ENCODE measurements around the gene COX19.

COX19 gene, protein sequence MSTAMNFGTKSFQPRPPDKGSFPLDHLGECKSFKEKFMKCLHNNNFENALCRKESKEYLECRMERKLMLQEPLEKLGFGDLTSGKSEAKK

DNA sequence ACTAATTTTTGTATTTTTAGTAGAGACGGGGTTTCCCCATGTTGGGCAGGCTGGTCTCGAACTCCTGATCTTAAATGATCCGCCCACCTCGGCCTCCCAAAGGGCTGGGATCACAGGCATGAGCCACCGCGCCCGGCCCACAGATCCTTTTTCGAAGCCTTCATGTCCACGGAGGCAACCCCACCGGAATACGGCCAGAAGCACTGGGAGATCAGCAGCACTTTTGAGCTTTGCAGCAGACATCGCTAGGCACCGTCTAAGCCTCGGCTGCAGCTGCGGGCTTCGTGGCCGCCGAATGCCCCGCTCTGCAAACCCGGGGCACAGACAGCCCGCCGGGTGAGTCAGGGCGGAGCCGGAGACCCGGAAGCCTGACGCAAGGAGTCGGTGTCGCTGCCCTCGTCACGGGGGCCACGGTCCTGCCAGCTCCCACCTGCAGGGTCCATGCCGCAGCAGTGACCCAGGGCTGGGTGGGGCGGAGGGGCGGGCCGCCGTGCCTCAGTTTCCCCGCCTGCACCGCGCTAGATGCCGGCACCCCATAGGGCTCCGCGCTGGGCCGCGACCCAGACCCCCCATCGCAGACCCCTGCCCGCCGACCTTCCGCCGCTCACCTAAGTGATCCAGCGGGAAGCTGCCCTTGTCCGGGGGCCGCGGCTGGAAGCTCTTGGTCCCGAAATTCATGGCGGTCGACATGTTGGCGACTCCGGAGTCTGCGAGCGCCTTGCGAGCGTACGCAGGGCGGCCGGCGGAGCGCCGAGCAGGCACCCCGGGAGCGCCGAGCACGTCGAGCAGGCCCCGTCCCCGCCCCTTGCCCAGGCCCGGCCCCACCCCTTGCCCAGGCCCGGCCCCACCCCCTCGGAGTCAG lies at the start of gene COX19:
Gene COX19, minus strand, starts transcription at position 730 of the 862 bp plus-strand sequence. Its CDS starts 40 bp downstream, at position 690.
- peak; percentile 85 for DNase-seq (ENCODE audit: low spot score)

DNA sequence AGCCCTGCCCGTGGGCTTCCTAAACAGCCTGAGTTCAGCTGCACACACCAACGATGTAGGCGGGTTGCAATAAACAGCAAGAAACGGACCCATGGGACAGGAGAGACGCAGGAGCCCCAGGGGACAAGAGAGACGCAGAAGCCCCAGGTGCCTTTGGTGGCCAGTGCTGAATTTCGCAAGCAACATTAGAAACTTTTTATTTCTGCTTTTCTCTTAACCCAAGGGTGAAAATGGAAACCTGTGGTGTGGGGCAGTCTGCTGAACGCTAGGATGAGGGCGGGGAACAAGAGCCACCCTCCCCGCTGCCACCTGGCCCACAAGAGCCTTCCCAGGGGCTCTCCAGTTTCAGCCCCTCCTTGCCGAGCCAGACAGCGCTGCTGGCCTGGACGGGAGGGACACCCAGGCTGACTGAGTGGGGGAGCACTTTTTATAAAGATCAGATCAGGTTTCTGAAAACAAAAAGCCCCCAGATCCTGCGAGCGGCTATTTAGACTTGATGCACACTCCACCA lies 49.0 kb upstream of the COX19 start:
- DNase-seq (ENCODE audit: low spot score): no peak

DNA sequence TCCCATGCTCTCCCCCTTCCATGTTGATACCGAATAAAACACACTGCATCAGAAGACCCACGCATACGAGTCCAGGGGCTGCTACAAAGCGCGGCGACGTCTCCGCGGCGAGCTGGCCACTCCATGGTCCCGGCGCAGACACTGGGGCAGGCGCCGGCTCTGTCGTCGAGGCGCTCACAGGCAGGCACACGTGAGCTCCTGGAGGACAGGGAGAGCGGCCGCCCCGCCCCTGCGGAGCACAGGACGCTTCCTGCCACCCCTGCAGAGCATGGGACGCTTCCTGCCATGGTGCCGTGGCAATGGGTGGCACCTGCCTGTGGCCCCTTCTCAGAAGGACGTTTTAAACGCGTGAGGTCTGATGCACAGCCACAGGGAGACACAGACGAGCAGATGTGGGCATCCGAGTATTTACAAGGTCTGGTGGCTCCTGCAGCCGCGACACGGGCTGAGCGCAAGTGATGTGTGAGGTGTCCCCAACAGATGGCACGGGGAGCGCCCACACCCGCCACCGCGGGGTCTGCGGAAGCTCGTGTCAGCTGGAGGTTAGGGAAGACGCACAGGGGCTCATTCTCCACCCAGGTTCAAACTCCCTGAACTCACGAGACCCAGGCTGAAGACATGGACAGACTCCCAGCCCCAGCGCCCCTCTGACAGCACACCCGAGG lies 47.6 kb upstream of the COX19 start:
- no peak for DNase-seq (ENCODE audit: low spot score)

- no peak for DNase-seq (ENCODE audit: low spot score)
These were observed 47.0 kb upstream of the COX19 start for GRCh38 chr7:1022356-1022755.

GRCh38 chr7:1021931-1022330 lies 46.6 kb upstream of the COX19 start:
- DNase-seq (ENCODE audit: low spot score): no peak

- no peak for DNase-seq (ENCODE audit: low spot score)
These were observed 46.0 kb upstream of the COX19 start for GRCh38 chr7:1021366-1021765.

DNA sequence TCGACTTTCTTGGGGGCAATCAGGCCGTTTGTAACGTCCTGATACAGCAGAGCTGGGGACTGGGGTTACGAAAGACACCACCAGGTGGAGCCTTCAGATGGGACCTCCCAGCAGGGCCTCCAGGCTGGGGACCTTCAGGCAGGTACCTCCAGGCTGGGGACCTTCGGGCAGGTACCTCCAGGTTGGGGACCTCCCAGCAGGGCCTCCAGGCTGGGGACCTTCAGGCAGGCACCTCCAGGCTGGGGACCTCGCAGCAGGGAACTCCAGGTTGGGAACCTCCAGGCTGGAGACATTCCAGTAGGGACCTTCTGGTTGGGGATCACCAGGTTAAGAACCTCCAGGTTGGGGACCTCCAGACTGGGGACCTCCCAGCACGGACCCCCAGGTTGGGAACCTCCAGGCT lies 45.5 kb upstream of the COX19 start:
- peak; percentile 65 for DNase-seq (ENCODE audit: low spot score)

DNA sequence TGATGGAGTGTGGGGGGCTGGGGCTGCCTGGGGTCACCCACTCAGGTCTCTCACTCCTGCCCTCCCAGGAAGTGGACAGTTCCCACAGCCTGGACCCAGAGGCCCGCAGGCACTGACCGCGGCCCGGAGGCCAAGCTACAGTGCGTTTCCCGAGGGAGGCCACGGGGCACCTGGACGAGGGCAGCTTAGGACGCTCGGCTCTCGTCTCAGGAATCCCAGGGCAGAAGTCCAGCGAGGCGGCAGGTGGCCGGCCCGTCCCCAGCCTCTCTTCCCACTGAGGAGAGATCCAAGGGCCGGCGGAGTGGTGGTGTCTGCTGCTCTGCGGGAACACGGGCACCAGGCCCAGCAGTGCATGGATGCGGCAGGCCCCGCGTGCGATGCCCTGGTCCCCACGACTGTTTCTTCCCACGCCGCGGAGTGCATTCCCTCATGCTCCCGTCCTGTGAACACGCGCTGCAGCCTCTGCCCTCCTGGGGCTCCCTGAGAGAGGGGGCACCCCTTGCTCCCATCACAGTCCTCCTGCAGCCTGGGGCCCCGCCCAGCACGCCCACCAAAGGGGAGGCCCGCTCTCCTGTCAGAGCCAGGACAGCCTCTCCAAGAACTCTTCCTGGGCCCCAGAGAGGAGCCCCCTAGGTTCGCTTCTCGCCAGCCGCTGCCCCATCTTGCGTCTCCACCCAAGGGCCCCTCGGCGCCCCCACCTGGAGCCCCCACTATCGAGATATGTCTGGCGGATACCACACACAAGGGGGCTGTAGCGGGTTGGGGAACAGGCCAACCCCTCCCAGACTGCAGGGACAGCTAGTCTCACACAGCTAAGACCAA lies 44.7 kb upstream of the COX19 start:
- no peak for DNase-seq (ENCODE audit: low spot score)

- DNase-seq (ENCODE audit: low spot score): no peak
These were observed 44.0 kb upstream of the COX19 start for GRCh38 chr7:1019255-1019785.

DNA sequence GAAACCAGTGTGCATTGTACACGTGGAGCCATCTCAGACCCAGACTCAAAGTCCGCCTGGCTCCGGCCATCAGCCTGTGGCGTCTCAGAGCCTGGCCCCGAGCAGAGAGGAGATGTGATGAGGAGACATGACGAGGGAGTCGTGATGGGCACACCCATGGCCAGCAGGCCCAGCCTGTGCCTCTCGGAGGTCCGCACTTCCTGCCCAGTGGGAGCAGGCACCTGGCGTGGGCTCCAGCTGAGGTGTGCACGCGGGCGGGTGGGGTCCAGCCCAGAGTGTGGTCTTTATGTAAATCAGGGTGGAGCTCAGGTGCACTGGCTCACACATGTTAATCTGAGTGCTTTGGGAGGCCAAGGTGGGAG lies 43.0 kb upstream of the COX19 start:
- no peak for DNase-seq (ENCODE audit: low spot score)

DNA sequence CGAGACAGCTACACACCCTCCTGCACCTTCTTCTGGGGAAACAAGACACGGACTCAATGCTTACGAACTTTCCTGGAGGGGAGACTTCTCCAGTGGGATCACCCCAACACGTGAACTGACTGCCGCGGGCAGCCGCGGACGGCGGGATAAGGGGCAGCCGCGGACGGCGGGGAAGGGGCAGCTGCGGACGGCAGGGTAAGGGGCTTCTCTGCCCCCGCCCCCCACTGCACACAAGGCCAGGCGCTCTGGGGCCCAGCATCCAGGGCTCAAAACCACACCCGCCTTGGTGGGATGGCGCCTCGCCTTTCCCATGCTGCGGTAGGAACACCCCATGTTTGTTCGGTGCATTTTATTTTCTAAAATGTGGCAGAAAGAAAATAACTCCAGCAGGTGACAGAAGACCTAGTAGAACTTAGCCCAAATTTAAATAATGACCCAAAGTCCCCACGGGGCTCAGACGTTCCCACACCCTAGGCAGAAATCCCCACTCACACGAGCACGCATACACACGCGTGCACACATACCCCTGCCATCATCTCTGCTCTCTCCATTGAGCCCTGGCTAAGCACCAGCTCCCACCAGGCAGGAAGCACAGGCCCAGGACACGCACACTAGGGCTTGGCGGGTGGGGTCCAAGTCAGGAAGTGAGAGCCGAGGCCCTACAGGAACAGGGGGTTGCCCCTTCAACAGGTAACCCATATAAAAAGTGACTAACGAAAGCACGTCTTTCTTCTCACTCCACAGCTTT lies 42.4 kb upstream of the COX19 start:
- DNase-seq (ENCODE audit: low spot score): no peak

DNA sequence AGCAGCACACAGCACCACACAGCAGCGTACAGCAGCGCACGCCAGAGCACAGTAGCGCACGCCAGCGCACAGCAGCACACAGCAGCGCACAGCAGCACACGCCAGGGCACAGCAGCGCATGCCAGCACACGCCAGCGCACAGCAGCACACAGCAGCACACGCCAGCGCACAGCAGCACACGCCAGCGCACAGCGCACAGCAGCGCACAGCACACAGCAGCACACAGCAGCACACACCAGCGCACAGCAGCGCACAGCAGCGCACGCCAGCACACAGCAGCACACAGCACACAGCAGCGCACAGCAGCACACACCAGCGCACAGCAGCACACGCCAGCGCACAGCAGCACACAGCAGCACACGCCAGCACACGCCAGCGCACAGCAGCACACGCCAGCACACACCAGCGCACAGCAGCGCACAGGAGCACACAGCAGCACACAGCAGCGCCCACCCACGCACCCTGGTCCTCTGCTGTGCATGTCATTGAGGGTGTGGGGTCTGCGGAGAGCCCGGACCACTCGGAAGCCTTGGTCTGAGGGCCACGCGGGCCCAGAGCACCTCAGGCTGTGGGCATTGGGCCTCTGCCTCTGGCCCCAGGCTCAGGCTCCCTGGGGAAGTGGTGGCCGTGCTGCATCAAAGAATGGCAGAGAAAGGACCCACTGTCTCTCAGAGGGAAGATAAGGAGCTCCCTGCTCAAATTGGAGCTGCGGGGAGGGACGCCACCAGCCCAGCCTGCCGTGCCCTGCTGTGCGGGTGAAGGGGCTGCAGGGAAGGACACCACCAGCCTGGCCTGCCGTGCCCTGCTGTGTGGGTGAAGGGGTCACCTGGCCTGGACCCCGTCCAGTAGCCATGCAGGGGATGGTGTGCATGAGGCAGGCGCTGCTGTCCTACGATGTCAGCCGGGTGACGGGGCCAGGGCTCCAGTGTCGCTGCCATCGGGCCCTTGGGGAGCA lies 41.5 kb upstream of the COX19 start:
- no peak for DNase-seq (ENCODE audit: low spot score)

DNA sequence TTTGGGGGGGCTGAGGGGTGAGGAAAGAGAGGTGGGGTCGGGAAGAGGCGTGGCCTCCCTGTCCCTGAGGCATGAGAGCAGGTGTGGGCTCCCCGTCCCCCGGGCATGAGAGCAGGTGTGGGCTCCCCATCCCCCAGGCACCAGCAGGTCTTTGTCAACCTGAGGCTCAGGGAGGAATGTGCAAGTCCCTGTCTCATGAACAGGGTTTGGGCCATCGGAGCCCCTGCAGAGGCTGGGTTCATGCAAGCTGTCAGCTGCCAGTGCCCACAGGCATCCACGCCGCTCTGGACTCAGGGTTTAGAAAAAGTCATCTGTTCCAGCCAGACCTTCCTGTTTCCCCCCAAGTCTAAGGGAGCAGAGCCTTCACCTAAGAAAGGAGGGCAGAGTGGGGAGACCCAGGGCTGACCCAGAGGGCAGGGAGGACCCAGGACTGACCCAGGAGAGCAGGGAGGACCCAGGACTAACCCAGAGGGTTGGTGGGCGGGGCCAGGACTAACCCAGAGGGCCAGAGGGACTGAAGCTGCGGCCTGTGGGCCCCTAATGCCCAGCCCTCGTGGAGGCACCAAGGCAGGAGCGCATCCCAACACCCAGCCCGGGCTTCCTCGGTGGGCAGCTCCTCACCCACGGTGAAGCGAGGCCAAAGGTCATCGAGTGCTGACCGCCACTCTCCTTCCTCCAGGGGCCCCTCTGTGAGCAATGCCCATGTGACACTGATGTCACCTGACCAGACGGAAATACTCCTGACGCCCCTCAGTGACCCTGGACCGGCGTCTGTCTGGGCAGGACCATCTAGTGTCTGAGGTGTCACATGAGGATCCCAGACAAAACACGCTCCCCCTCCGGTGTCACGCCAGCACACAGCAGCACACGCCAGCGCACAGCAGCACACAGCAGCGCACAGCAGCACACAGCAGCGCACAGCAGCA lies 40.1 kb upstream of the COX19 start:
- no peak for DNase-seq (ENCODE audit: low spot score)

DNA sequence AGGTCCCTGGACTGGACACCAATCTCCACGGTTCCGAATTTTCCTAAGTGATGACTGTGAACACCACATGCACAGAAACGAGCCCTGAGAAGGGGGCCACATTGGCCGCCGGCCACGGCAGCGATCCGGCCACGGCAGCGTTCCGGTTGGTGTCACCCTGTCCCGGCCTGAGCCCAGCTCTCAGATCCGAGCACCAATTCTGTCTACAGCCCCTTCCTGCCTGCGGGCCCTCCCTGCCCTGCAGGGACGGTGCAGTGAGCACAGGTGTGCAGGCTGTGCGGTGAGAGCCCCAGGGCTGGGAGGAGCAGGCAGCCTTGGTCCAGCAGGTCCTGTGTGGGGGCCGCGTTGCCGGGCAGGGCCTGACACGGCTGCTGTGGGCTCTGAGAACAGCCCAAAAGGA lies 39.3 kb upstream of the COX19 start:
- DNase-seq (ENCODE audit: low spot score): no peak

DNA sequence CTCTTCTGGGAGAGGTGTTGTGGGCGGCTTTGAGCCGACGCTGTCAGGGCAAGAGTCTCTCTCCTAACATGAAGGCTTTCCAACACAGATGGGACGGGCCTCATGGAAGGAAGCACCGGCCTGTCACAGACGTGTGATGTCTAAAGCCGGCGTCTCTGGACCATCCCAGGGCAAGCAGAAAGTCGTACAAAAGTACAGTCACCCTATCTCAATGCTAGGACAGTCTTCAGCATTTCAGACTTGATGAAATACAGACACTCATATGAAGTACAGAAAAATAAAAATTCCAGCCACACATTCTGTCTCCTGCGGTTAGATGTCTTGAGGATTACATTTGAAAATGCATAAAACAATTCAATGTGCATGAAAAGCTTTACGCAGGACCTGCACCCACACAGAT lies 38.2 kb upstream of the COX19 start:
- DNase-seq (ENCODE audit: low spot score): no peak

DNA sequence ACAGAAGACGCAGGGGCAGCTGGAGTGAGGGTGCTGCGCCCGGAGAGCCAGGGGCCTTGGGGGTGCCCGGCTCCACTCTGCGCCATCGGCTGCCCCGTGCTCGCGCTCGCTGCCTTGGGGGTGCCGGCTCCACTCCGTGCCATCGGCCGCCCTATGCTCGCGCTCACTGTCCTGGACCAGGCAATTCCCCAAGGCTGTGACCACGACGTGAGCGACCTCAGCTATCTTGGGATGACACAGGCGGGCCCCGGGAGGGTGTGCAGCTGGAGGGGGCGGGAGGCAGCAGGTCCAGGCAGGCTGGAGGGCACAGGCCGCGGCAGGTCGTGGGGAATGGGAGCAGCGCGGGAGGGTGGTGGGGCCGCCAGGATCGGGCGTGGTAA lies 37.4 kb upstream of the COX19 start:
- no peak for DNase-seq (ENCODE audit: low spot score)

GRCh38 chr7:1012004-1012715 lies 36.8 kb upstream of the COX19 start:
- no peak for DNase-seq (ENCODE audit: low spot score)

GRCh38 chr7:1011297-1012003 lies 36.1 kb upstream of the COX19 start:
- peak; percentile 26 for DNase-seq (ENCODE audit: low spot score)
